GM23248 (cell line): ENCODE data around the gene SCAF4.

Experiments
- EZH2 ChIP-seq: fragments of 200-600 bp; sonication (generic); IDR thresholded peaks from 2 replicates; pipeline ENCODE4 v1.6.1; 2018; ENCODE audit warnings: antibody characterized with exemption, mild to moderate bottlenecking; ENCODE audit not compliant: insufficient read depth, poor library complexity, severe bottlenecking
- EZH2phosphoT487 ChIP-seq: fragments of 200-600 bp; sonication (generic); IDR thresholded peaks from 2 replicates; pipeline ENCODE4 v1.6.1; 2018; ENCODE audit warnings: antibody characterized with exemption, moderate library complexity, mild to moderate bottlenecking, low read depth; ENCODE audit not compliant: insufficient read depth

DNA sequence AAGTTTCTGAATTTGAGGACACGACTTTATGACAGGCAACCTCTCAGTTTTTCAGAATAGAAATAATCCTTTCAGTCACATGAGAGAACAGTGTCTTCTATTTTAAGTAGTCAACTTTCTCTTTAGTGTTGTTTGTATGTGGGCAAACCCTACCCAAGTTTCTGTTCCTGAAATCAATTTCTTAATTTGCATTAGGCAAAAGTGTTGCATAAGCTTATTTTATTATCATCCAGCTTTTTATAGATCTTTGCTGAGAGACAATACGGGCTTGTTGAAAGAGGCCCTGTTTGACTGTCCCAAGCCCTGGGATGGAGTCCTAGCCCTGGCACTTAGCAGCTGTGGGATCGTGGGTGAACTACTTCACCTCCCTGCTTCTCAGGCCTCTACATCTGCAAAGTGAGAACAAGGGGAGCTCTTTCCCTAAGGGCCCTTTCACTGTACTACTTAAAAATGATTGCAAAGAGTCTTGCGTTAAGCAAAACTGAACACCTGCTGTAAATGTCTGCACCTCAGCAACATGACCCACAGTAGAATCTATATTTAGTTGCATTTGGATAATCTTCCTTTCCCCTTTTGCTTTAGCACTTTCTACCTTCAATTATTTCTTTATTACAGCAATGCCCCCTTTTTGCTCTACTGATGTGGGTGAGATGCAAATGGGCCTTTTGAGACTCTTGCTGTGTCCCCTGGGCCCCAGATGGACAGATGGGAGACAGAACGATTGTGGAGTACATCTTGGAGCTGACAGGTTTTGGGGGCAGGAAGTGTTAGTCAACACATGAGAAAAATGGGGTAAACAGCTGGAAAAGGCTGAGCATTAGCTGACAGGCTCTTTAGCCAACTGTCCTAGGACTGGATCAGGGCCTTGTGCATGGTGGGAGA is 41.0 kb upstream of the SCAF4 start:
- TF ChIP-seq EZH2, result no peak
- no peak for TF ChIP-seq EZH2phosphoT487
